Pancreas (tissue), 10 donors: ENCODE data around the gene ASCC2. TPM values are rescaled to one million over a fixed set of nuclear protein-coding genes. Genes with fewer than 3 reads are reported as not detected.
"Not testable (repeated sequence)": the region's sequence is repeated elsewhere in the genome, so short reads cannot be mapped to it uniquely, and the experiment has no call there.

Experiments used
- ATAC-seq, 4 donors: fragments of 200-7000 bp; cut with Tn5 transposase; one replicate each; pipeline versions ENCODE4 v1.8.0 to v1.9.1; 2020; ENCODE audit warnings: mild to moderate bottlenecking in 4 of 4, moderate library complexity in 4 of 4
- DNase-seq, 6 donors: peaks; one replicate each; pipeline ENCODE4 v3.0.0-alpha.2; 2020
- FAIRE-seq: peaks from 2 replicates; lab custom pipeline; 2012; peaks lifted over from hg19 to GRCh38; lab: Jason Lieb, UNC
- H3K27ac ChIP-seq, 4 donors: fragments of 200-600 bp; sonication (generic); 1 replicate in 3 of 4; 2 replicates in 1 of 4; pipeline versions ENCODE4 v1.5.0 to v1.8.0; 2020
- H3K27me3 ChIP-seq, 4 donors: fragments of 200-600 bp; one replicate each; pipeline ENCODE4 v1.8.0; 2021
- H3K36me3 ChIP-seq, 3 donors: fragments of 200-600 bp; sonication (generic) in 1 of 3; one replicate each; pipeline versions ENCODE4 v1.5.0 to v1.8.0; 2020 to 2021
- H3K4me1 ChIP-seq, 3 donors: fragments of 200-600 bp; one replicate each; pipeline ENCODE4 v1.8.0; 2021
- H3K4me3 ChIP-seq, 4 donors: fragments of 200-600 bp; sonication (generic) in 2 of 4; one replicate each; pipeline versions ENCODE4 v1.5.0 to v1.8.0; 2020 to 2021
- H3K9me3 ChIP-seq, 4 donors: fragments of 200-600 bp; one replicate each; pipeline ENCODE4 v1.8.0; 2021
- CTCF ChIP-seq, 4 donors: fragments of 200-600 bp; sonication (generic) in 3 of 4; IDR thresholded peaks; one replicate each; pipeline versions ENCODE4 v1.5.0 to v1.8.0; 2021; ENCODE audit warnings: antibody characterized with exemption in 4 of 4
- WGBS, 2 donors: extraction: QIAGEN DNeasy Blood & Tissue Kit; methylation state at CpG; one replicate each; pipeline ENCODE4 v1.1.7; 2013; 5-methylcytosine and 5-hydroxymethylcytosine counted together
- intact Hi-C, 3 donors: fragments of 100-400 bp; cut with DNase I; formaldehyde crosslinking; loops; one replicate each; pipeline versions ENCODE4 v1.11.1 to v1.14.2; 2022
- polyA plus RNA-seq, 2 donors: library from polyadenylated mRNA; stranded (reverse); fragments of 200-250 nt; gene quantifications; one replicate each; pipeline ENCODE4 v1.2.3, GENCODE V29; 2013
- total RNA-seq, 6 donors: library from RNA; stranded (reverse); fragmentation: NEBNext Ultra II Directional in 4 of 6; extraction: Animal tissue kit (Norgen Biotek cat#: 25700) in 4 of 6; gene quantifications; one replicate each; pipeline versions ENCODE4 v1.2.1 to v1.2.4, GENCODE V29; 2021 to 2023
- donor health status: healthy with polysubstance abuse.
- donor health status: DM: no; HTN: no; CAD: no; lungs with moderate emphysema.
- donor health status: DM: no; HTN: no; CAD: no.
- donor health status: control.
- donor health status: control.
- donor health status: Bipolar disorder and iron deficiency.
- donor health status: DM: yes; HTN: yes; CAD: no.
- donor health status: DM: no; HTN: no; CAD: no.
- donor health status: DM: no; HTN: no; CAD: no.
- donor health status: DM: yes; HTN: yes; CAD: no.

Gene ASCC2
- total and polyA plus RNA-seq, 8 donors: 26.4 to 66.6 (median 31.1) TPM

GRCh38 chr22:29756341-29756740 lies 81.7 kb downstream of the ASCC2 start:
- intact Hi-C loops: no loop called here
- no peak for DNase-seq
- no peak for TF ChIP-seq CTCF (IDR thresholded peaks at IDR 0.05)
- 81 to 83% methylated on average over 7 of the region's 7 CpGs for WGBS, 2 donors
- H3K36me3 ChIP-seq: no peaks in the 10 kb centered on the region
- no peaks in the 10 kb centered on the region for H3K27me3 ChIP-seq
- no peaks in the 10 kb centered on the region for H3K9me3 ChIP-seq
- no peak overlapping the region for H3K27ac ChIP-seq
- H3K4me3 ChIP-seq: no peak overlapping the region
- H3K4me1 ChIP-seq: no peaks in the 10 kb centered on the region
- FAIRE-seq: no peak
- ATAC-seq: no peak

GRCh38 chr22:29755889-29756288 lies 82.2 kb downstream of the ASCC2 start:
- ATAC-seq (no peak), FAIRE-seq (no peak), DNase-seq (no peak)
- Histone ChIP-seq H3K4me1 (no peaks in the 10 kb centered on the region), H3K36me3 (no peaks in the 10 kb centered on the region), H3K4me3 (no peak overlapping the region), H3K27me3 (no peaks in the 10 kb centered on the region), H3K9me3 (no peaks in the 10 kb centered on the region), H3K27ac (no peak overlapping the region)
- no peak for TF ChIP-seq CTCF (IDR thresholded peaks at IDR 0.05)
- intact Hi-C loops: no loop called here
- WGBS, 2 donors: 83 to 91% methylated on average over 9 of the region's 9 CpGs

GRCh38 chr22:29754658-29755395 lies 83.2 kb downstream of the ASCC2 start:
- DNase-seq, H3K4me1 ChIP-seq, FAIRE-seq, ATAC-seq, intact Hi-C loops, H3K27me3 ChIP-seq, H3K4me3 ChIP-seq, H3K9me3 ChIP-seq, H3K36me3 ChIP-seq, H3K27ac ChIP-seq: not testable (repeated sequence)
- 93% methylated on average over 11 of the region's 11 CpGs for WGBS, 2 donors

GRCh38 chr22:29753808-29754657 lies 84.0 kb downstream of the ASCC2 start:
- no peak for FAIRE-seq
- 77 to 85% methylated on average over 16 of the region's 16 CpGs for WGBS, 2 donors

More at GRCh38 chr22:29753808-29754657, 84.0 kb downstream of the ASCC2 start:
- H3K4me1 ChIP-seq: no peaks in the 10 kb centered on the region
- H3K9me3 ChIP-seq: no peaks in the 10 kb centered on the region
- H3K27ac ChIP-seq: no peak overlapping the region
- no peak overlapping the region for H3K4me3 ChIP-seq
- intact Hi-C loops: no loop called here
- no peaks in the 10 kb centered on the region for H3K27me3 ChIP-seq
- TF ChIP-seq CTCF (IDR thresholded peaks at IDR 0.05): no peak
- H3K36me3 ChIP-seq: no peaks in the 10 kb centered on the region
- ATAC-seq: no peak
- DNase-seq: no peak
